Esophagus muscularis mucosa (tissue), 4 donors: ENCODE results near the gene NBEAL2.

ENCODE experiments used
- EP300 ChIP-seq: sonication (generic); formaldehyde crosslinking; IDR thresholded peaks from one replicate; pipeline ENCODE4 v1.6.1; 2017; ENCODE audit warnings: antibody characterized with exemption
- POLR2A ChIP-seq: fragments of 450-650 bp; IDR thresholded peaks from one replicate; pipeline ENCODE4 v1.6.1; 2017; ENCODE audit warnings: antibody characterized with exemption, moderate library complexity, mild to moderate bottlenecking, low read depth
- POLR2AphosphoS5 ChIP-seq, 2 donors: sonication (generic); formaldehyde crosslinking; IDR thresholded peaks; one replicate each; pipeline ENCODE4 v1.6.1; 2017; ENCODE audit warnings: antibody characterized with exemption in 2 of 2
- TF ChIP-seq, protein P1 (sequence below), 3 experiments: fragments of 200-600 bp in 2 of 3; fragments of 450-650 bp in 1 of 3; sonication (generic) in 2 of 3; IDR thresholded peaks; one replicate each; pipeline ENCODE4 v1.5.1; 2017 to 2019; ENCODE audit warnings: antibody characterized with exemption in 3 of 3, mild to moderate bottlenecking in 2 of 3, moderate library complexity in 1 of 3

DNA sequence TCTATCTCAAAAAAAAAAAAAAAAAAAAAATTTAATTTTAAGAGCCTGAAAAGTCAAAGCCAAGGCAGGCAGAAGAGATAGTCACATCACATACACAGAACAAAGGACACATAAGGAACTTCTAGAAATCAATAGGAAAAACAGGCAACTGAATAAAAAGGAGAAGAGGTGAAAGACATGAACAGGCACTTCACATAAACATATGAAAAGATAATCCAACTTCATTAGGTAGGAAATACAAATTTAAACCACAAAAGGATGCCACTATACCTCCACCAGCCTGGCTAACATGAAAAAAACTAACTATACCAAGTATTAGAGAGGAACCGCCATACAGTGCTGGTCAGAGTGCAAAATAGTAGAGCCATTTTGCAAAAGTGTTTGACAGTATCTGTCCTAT lies 17.0 kb upstream of the NBEAL2 start:
- TF ChIP-seq, protein P1, sequence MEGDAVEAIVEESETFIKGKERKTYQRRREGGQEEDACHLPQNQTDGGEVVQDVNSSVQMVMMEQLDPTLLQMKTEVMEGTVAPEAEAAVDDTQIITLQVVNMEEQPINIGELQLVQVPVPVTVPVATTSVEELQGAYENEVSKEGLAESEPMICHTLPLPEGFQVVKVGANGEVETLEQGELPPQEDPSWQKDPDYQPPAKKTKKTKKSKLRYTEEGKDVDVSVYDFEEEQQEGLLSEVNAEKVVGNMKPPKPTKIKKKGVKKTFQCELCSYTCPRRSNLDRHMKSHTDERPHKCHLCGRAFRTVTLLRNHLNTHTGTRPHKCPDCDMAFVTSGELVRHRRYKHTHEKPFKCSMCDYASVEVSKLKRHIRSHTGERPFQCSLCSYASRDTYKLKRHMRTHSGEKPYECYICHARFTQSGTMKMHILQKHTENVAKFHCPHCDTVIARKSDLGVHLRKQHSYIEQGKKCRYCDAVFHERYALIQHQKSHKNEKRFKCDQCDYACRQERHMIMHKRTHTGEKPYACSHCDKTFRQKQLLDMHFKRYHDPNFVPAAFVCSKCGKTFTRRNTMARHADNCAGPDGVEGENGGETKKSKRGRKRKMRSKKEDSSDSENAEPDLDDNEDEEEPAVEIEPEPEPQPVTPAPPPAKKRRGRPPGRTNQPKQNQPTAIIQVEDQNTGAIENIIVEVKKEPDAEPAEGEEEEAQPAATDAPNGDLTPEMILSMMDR (IDR thresholded peaks at IDR 0.05) = no peak
- TF ChIP-seq POLR2A (no peak), EP300 (no peak), POLR2AphosphoS5 (IDR thresholded peaks at IDR 0.05) (no peak)
